Renal cortex interstitium (tissue), 15 donors: ENCODE measurements around the gene VEPH1. TPM values are rescaled to one million over a fixed set of nuclear protein-coding genes. Genes with fewer than 3 reads are reported as not detected.
A peak's percentile ranks its signal among the peaks of the same experiment; 100 is the strongest.

Experiments
- DNase-seq, 11 donors: peaks; one replicate each; pipeline ENCODE4 v3.0.0-alpha.2; 2013; ENCODE audit warnings: low read depth in 9 of 11, low spot score in 4 of 11; ENCODE audit errors: extremely low read depth in 1 of 11
- long read RNA-seq, 16 experiments: transcript quantifications; one replicate each; lab custom pipeline, GENCODE V29; 2026
- polyA plus RNA-seq, 3 donors: library from polyadenylated mRNA; unstranded; fragments of 120-200 nt; gene quantifications; one replicate each; pipeline ENCODE4 v1.2.1, GENCODE V29; 2013; ENCODE audit not compliant: insufficient read length in 3 of 3

The VEPH1 gene
- polyA plus RNA-seq: 10 to 100 TPM; 47.5 to 58.9 (median 47.9) TPM
- long read RNA-seq, donor 1, full-length matches to known transcripts: 3 of 3 reads
- long read RNA-seq, donor 1, partial matches to known transcripts: 0 of 3 reads
- long read RNA-seq, donor 1, other reads (novel, unspliced or antisense): 0 of 3 reads
- long read RNA-seq, donor 2, partial matches to known transcripts: 8 of 11 reads
- long read RNA-seq, donor 2, other reads (novel, unspliced or antisense): 0 of 11 reads
- long read RNA-seq, donor 3, full-length matches to known transcripts: 3 of 14 reads
- long read RNA-seq, donor 3, partial matches to known transcripts: 11 of 14 reads
- long read RNA-seq, donor 3, other reads (novel, unspliced or antisense): 0 of 14 reads
- long read RNA-seq, donor 4, full-length matches to known transcripts: 1 of 6 reads
- long read RNA-seq, donor 4, partial matches to known transcripts: 5 of 6 reads
- long read RNA-seq, donor 4, other reads (novel, unspliced or antisense): 0 of 6 reads
- long read RNA-seq, donor 5: 0 reads
- long read RNA-seq, donor 6, partial matches to known transcripts: 0 of 1 reads
- long read RNA-seq, donor 6, other reads (novel, unspliced or antisense): 0 of 1 reads
- long read RNA-seq, donor 7, full-length matches to known transcripts: 3 of 3 reads
- long read RNA-seq, donor 7, partial matches to known transcripts: 0 of 3 reads
- long read RNA-seq, donor 7, other reads (novel, unspliced or antisense): 0 of 3 reads
- long read RNA-seq, donor 8, full-length matches to known transcripts: 2 of 11 reads
- long read RNA-seq, donor 8, partial matches to known transcripts: 9 of 11 reads
- long read RNA-seq, donor 8, other reads (novel, unspliced or antisense): 0 of 11 reads
- long read RNA-seq, donor 9, full-length matches to known transcripts: 2 of 16 reads
- long read RNA-seq, donor 9, partial matches to known transcripts: 14 of 16 reads
- long read RNA-seq, donor 9, other reads (novel, unspliced or antisense): 0 of 16 reads
- long read RNA-seq, donor 10, partial matches to known transcripts: 12 of 17 reads
- long read RNA-seq, donor 10, other reads (novel, unspliced or antisense): 0 of 17 reads
- long read RNA-seq, donor 11, full-length matches to known transcripts: 2 of 2 reads
- long read RNA-seq, donor 11, partial matches to known transcripts: 0 of 2 reads
- long read RNA-seq, donor 11, other reads (novel, unspliced or antisense): 0 of 2 reads
- long read RNA-seq, donor 12, full-length matches to known transcripts: 3 of 3 reads
- long read RNA-seq, donor 12, partial matches to known transcripts: 0 of 3 reads
- long read RNA-seq, donor 12, other reads (novel, unspliced or antisense): 0 of 3 reads
- long read RNA-seq, donor 13, partial matches to known transcripts: 17 of 22 reads
- long read RNA-seq, donor 13, other reads (novel, unspliced or antisense): 0 of 22 reads
- long read RNA-seq, donor 14, full-length matches to known transcripts: 2 of 17 reads
- long read RNA-seq, donor 14, partial matches to known transcripts: 15 of 17 reads
- long read RNA-seq, donor 14, other reads (novel, unspliced or antisense): 0 of 17 reads
- long read RNA-seq, donor 15, partial matches to known transcripts: 6 of 6 reads
- long read RNA-seq, donor 15, other reads (novel, unspliced or antisense): 0 of 6 reads
- long read RNA-seq, donor 16, full-length matches to known transcripts: 6 of 27 reads
- long read RNA-seq, donor 16, partial matches to known transcripts: 21 of 27 reads
- long read RNA-seq, donor 16, other reads (novel, unspliced or antisense): 0 of 27 reads

DNA sequence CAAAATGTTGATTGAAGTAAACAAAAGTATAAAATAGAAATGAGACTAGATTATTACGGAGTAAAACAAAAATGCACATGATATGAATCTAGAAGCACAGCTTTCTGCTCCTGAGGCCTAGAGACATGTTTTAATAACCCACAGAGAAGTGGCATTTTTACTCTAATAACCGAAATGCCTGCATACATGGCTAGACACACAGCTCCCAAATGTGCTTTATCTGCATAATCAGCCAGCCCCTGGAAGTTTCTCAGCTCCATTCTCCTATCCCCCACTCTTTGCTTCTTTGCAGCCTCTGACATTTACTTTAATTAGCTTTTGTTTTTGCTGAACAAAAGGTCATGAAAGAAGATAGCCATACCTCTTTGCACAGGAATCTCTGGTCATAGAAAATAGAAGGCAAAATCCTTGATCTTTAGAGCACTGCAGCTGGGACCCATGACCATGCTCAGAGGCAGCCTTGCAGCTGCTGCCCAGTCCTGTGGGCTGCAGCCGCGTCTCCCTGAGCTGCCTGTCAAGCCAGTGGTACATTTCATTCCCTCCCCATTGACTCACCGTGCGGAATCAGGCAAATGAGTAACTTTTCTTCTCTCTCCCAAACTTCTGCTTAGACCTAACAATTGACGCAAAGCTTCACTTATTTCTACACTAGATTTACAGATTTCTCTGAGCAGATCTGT is at the start of gene VEPH1:
TSS of gene VEPH1 (minus strand) at position 501 of the 680 bp plus-strand sequence. CDS start 8,067 bp downstream, outside the sequence.
- peak in 4 of 11 donors; percentile 45 to 62 (median 58) for DNase-seq

DNA sequence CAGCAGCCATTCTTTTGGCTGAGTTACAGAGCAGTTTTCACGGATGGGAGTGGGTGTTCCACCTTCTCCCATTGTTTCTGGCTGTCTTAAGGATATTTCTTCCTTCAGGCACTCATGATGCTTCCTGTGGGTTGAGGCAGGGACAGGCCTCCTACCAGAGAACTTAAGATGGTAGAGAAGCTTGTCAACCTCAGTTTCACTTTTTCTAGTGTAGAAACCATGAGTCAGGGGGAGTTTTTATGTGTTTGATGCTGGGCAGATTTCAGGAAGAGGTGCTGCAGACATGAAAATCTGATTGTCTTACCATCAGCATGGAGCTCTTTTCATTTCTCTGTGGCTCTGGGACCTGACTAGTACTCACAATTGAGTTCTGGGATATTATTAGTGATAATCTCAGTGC is 48.7 kb upstream of the VEPH1 start:
- DNase-seq: no peak

DNA sequence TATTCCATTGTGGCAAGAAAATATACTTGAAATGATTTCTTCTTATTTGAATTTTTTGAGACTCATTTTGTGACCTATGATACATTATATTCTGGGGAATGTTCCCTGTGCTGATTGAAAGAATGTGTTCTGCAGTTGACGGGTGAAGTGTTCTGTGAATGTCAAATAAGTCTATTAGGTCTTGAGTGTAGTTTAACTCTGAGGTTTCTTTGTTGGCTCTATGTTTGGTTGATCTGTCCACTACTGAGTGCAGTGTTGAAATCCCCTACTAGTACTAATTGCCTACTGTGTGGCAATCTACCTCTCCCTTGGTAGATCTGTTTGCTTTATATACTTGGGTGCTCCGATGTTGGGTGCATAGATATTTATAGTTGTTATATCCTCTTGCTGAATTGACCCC is 46.3 kb upstream of the VEPH1 start:
- no peak for DNase-seq

DNA sequence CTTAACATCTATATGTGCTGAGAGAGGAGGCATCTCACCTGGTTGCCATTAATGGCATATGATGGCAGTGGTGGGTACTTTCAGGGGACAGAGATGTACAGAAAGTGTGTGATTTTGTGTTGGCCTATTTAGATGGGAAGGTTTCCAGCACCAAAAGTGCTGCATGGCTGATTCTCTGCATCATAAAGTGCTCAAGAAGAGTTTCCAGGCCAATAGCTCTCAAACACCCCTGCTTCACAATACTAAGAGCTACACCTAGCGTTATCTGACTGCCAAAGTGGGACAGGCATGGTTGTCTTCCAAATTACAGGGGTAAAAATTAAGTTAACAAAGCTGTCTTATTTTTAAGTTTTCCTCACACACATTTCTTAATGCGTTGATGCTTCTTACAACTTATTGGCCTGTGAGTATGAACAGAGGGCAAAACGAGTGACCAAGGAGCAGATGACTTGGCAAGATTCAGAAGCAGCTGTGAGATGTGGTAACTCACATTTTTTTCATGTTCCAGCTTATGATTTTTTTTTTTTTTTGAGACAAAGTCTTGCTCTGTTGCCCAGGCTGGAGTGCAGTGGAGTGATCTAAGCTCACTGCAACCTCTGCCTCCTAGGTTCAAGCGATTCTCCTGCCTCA is 41.4 kb upstream of the VEPH1 start:
- no peak for DNase-seq

DNA sequence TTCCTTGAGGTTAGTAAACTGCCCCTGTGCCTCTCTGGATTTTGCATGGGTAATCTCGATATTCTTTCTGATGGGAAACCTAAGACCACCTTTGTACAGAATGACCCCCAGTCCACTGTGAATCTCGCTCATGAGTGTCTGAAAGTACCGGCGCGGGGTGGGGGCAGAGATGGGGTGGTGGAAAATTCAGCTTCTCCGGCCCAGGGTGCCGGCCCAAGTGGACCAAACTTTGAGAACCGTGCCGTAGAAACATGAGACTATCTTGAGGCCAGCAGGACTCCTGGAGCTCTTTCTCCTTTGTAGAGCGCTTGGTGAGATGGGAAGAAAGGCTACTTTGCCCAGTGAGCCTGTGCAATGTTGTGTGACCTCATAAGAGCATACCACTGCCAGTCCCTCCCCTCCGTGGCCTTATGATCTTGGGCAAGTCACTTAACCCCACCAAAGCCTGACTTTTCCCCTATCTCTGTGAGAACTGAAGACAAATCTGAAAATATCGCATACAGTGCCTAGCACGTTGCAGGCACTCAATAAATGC is 40.4 kb upstream of the VEPH1 start:
- no peak for DNase-seq

DNA sequence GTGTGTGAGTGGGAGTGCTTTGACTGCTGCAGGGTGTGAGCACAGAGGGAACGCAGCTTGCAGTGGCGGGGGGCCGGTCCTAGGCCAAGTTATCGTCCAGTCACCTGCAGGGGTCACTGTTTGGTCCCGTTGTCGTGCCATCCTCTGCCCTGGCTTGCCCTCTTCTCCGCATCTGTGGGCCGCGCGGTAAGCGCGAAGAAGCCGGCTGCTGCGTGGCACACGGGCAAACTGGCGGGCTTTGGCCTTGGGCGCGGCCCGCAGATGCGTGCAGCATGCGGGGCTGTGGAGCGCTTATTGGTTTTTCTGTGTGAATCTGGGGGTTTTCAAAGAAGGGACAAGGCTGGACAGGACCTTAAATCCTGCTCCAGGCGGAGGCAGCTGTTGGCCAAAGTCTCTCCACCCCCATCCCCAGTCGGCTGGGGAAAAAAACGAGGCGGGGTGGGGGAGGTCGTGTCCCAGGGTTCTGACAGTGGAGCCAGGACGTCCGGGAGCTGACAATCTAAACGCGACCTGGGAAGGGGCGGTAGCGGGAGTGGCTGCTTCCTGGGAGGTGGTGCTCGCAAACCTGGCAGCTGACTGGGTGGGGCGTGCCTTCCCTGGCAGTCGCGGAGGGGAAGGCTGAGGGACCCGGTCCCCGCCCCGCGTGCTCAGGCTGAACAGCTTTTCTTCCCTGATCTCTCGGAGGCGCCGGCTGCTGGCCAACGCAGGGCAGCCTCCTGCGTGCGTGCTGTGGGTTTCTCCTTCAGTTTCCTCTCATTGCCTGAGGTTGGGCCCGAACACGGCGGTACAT is 39.7 kb upstream of the VEPH1 start:
- peak in 6 of 11 donors; percentile 28 to 54 (median 44) for DNase-seq

DNA sequence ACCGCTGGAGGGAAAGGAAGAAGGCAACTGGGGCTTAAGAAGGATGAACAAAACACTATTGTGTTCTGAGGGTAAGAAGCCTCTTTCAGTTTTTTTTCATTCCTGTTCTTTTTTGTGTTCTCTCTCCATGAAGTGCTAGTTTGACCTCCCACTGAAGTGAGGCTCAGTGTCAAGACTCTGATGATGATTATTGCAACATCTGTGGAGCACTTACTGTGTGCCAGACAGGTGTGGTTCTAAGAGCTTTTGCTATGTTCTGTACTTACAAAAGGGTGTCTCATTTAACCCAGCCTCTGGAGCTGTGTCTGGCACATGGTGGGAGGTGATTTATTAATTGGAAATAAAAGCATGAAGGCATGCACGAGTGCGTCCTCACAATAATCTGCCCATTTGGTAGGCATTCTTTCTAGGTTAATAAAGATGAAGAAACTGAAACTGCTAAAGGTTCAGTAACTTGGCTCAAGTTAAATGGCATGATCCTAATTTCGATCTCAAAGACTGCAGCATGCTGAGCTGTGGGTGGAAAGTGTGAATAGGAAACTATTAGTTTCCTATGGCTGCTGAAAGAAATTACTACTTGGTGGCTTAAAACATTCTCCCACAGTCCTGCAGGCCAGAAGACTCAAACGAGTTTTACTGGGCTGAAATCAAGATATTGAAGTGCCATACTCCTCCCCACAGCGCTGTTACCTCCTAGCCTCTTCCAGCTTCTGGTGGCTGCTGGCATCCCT is 38.5 kb upstream of the VEPH1 start:
- DNase-seq: no peak

DNA sequence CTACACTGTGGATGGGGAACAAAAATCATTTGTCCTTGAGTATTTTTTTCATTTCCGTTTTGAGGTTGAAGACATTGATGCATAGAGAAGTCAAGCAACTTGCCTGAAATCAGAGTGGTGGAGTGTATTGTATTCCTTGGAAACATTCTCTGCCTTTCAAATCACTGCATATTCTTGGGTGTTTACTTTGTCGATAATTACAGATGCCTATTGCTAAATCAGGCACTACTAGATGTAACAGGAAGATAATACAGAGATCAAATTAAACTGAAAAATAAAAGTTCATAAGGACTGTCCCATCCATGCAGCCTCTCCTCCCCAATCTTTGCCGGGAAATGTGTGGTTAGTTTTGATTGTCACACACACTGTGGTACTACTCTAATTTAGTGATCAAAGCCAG is 37.4 kb upstream of the VEPH1 start:
- DNase-seq: no peak

DNA sequence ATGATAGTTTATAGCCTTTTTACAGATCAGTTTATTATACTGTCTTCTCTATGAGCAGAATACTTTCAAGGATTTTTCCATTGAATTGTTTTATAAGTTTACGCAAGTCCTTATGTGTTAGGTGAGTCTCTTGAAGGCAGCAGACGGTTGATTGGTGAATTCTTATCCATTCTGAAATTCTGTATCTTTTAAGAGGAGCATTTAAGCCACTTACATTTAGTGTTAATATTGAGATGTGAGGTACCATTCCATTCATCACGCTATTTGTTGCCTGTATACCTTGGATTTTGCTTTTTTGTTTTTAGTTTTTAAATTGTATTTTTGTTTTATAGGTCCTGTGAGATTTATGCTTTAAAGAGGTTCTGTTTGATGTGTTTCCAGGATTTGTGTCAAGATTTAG is 32.5 kb upstream of the VEPH1 start:
- no peak for DNase-seq

DNA sequence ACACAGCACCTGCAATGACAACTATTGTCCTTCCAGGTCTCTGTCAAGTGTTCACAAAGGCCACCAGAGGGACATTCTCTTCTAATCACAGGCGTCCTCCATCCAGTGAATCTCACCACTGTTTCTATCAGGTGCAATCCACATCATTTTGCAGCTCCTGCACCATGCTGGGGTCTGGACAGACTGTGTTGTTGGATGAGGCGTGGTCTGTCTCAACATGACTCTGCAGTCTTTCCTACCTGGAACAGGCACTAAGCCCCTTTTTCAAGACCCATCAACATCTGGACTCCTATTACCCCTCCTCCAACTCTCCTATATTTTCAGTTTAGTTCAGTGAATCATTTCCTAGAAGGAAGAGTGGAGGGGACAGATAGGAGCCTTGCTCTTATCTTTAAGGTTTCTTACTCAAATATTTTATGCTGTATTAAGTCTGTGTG is 31.5 kb upstream of the VEPH1 start:
- DNase-seq: no peak

DNA sequence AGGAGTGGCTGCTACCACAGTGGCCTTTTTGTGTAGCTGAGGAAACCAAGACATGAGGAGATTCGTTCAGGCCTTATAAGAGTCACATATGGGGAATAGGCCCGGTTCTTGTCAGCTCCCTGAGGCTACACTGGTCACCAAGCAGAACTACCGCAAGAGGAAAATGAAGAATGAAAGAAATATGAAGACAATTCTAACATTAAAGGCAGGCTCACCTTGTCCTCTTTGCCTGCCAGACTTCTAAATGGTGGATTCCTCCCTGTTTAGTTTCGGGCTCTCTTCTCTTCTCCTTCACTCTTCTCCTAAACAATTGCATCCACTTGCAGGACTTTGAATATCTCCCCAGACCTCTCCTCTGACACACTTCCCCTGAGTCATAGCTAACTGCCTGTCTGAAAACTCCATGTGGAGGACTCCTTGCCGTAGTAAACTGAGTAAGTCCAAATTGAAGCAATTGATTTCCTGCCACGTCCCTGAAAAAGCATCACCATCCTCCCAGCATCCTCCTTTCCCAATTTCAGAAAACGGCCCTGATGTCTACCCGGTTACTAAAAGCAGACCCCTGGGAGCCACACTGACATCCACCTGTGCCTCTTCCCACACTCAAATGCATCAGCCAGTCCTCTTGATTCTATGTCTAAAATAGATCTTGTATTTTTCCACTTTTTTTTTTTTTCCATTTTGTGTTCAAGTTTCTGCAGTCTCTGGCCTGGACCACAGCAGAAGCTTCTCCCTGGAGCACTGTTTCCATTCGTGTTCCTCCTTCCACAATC is 30.3 kb upstream of the VEPH1 start:
- DNase-seq: no peak

DNA sequence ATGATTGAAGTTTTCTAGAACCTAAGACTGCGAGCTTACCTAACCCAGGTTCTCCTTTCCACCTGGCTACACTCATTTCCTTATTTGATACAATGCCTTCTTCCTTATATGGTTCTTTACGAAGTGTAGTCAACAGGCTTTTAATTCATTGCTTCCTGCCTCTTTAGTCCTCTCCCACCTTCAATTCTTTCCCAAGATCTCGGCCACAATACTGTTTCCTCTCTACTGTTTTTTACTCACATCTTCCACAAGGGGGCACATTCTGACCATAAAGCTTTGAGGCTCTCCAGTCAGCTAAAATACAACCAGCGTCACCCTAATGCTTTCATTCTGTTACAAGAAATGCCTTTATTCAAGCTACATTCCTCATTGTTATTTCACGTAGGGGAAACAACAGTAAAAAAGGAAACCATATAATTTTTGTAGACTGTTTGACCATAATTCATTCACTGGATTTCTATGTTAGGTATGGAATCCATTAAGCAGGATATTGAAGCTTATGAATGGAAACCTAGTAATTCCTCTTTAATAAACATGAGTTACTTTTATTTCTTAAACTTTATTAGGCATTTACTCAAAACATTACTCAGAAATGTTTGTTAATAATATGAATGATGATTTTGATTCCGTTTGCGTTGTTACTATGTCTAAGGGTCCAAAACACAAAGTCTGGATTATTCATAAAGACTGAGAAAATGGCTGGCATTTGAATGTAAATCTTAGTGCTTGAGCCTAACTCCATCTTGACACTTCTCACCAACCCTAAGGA is 29.5 kb upstream of the VEPH1 start:
- DNase-seq: peak; percentile 45 to 89 (median 72)

DNA sequence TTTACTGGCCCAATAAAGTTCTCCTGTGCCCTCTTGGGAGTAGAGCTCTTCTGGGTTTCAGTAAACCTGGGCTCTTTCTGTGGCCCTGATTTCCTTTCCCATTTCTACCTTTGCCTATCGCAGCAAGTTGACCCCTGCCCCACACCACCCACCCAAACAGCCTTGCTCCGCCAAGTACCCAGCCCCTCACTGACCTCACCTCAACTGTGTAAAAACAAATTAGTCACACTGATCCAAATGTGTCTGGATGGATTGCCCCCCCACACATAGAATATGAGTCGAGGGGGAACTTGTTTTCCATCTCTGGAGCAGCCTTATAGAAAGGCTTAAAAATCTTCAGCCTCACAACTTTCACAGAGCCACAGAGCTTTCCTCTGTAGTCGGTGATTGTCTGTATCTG is 28.6 kb upstream of the VEPH1 start:
- DNase-seq: no peak

DNA sequence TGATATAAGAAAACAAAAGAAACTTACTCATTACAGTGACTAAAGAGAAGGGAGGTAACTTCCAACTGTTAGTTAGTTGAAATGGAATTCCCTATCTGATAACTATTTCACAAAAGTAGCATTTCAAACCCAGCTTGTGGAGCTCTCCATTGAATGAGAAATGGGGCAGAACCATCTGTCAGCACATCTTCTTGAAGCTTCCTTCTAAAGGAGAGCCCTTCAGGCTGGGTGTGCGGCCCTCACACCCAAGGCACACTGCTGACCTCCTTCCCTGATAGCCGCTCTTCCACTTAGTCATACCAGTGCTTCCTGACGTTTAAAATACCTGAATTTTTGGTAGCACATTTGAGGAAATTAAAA is 28.1 kb upstream of the VEPH1 start:
- DNase-seq: no peak
